ENCODE results near the gene NOS3. TPM values are rescaled to one million over a fixed set of nuclear protein-coding genes. Genes with fewer than 3 reads are reported as not detected.
A peak's percentile ranks its signal among the peaks of the same experiment; 100 is the strongest.

Gene NOS3
- total and polyA plus RNA-seq, 9 of the 15 experiments (the other 6 are each of a cell fraction or from before 2014, with no cell fraction given) = 1.1 to 121 (median 23.6) TPM

- TF ChIP-seq ELK3 (CRISPR knock-in tag; IDR thresholded peaks at IDR 0.05) (no peak), MTA3 (IDR thresholded peaks at IDR 0.05; ENCODE audit: borderline replicate concordance) (peak; percentile 98), CEBPZ (IDR thresholded peaks at IDR 0.05; ENCODE audit: borderline replicate concordance, low read depth, low read length) (no peak), GTF3C2 (IDR thresholded peaks at IDR 0.05; ENCODE audit: borderline replicate concordance, extremely low read depth, insufficient read length) (no peak), TFAM (CRISPR knock-in tag; conservative IDR thresholded peaks at IDR 0.05) (no peak), SMARCC2 (IDR thresholded peaks at IDR 0.05; ENCODE audit: low read depth) (peak; percentile 72; the same call in 1 of the 2 replicates), ZBTB26 (CRISPR knock-in tag; IDR thresholded peaks at IDR 0.05) (0 out of 2 replicates have a peak, but pooled peaks have one; percentile 16), IRF1 (CRISPR knock-in tag; IDR thresholded peaks at IDR 0.05; ENCODE audit: borderline replicate concordance) (peak; percentile 58; the same call in 1 of the 2 replicates), PCBP2 (IDR thresholded peaks at IDR 0.05; ENCODE audit: low read depth, low read length, poor library complexity, severe bottlenecking) (no peak), GTF2F1 (IDR thresholded peaks at IDR 0.05; ENCODE audit: low read depth, low read length) (no peak), POLR3G (IDR thresholded peaks at IDR 0.05; ENCODE audit: extremely low read depth, insufficient read length, insufficient replicate concordance) (no peak), POLR2A (conservative IDR thresholded peaks at IDR 0.05) (peak; percentile 68), MNT (conservative IDR thresholded peaks at IDR 0.05) (peak; percentile 58 to 82; a peak in 3 of 4 replicates), ETV5 (CRISPR knock-in tag; IDR thresholded peaks at IDR 0.05; ENCODE audit: low read depth) (peak; percentile 67; the same call in 1 of the 2 replicates), MAX (CRISPR knock-in tag; IDR thresholded peaks at IDR 0.05) (peak; percentile 85; the same call in 1 of the 2 replicates)
Measured at GRCh38 chr7:151017953-151018420, 27.2 kb downstream of the NOS3 start (continued).

Data from K562 (cell line).